Astrocyte of the spinal cord (primary cell): ENCODE data around the gene LHX6.

Experiments used
- DNase-seq: peaks from one replicate; pipeline ENCODE4 v3.0.0; 2011; ENCODE audit warnings: low read depth, low spot score
- H3K4me3 ChIP-seq: 2 replicates; pipeline ENCODE4 v1.5.1; 2011; ENCODE audit warnings: low read depth, mild to moderate bottlenecking, low read length, moderate library complexity
- CTCF ChIP-seq: IDR thresholded peaks from 2 replicates; pipeline ENCODE4 v1.5.1; 2012; ENCODE audit warnings: low read depth, mild to moderate bottlenecking, low read length, inconsistent platforms
- in situ Hi-C: cut with HindIII; loops from 2 replicates; pipeline ENCODE4 v1.10.0; 2017; ENCODE audit warnings: low sequenced_read_pairs

LHX6 gene

GRCh38 chr9:122254761-122255160 is 26.0 kb upstream of the LHX6 start:
- H3K4me3 ChIP-seq, result no peak overlapping the region
- DNase-seq, result no peak
- in situ Hi-C loops, result no loop called here
- no peak for TF ChIP-seq CTCF

- no peak for DNase-seq
- H3K4me3 ChIP-seq, result no peak overlapping the region
- in situ Hi-C loops, result no loop called here
- no peak for TF ChIP-seq CTCF
These were observed 24.0 kb upstream of the LHX6 start for GRCh38 chr9:122252796-122253195.

GRCh38 chr9:122251351-122251750 is 22.6 kb upstream of the LHX6 start:
- no peak overlapping the region for H3K4me3 ChIP-seq
- in situ Hi-C loops, result no loop called here
- DNase-seq, result no peak
- no peak for TF ChIP-seq CTCF

- no peak overlapping the region for H3K4me3 ChIP-seq
- no peak for TF ChIP-seq CTCF
- in situ Hi-C loops, result no loop called here
- DNase-seq, result no peak
These were observed 19.7 kb upstream of the LHX6 start for GRCh38 chr9:122248448-122248865.

- TF ChIP-seq CTCF, result no peak
- no peak overlapping the region for H3K4me3 ChIP-seq
- no peak for DNase-seq
- in situ Hi-C loops, result no loop called here
These were observed 17.9 kb upstream of the LHX6 start for GRCh38 chr9:122246666-122247065.

GRCh38 chr9:122244349-122244748 is 15.6 kb upstream of the LHX6 start:
- no peak for DNase-seq
- no peak for TF ChIP-seq CTCF
- in situ Hi-C loops, result no loop called here
- H3K4me3 ChIP-seq, result no peak overlapping the region

GRCh38 chr9:122239722-122240121 is 11.0 kb upstream of the LHX6 start:
- in situ Hi-C loops, result no loop called here
- H3K4me3 ChIP-seq, result no peak overlapping the region
- no peak for TF ChIP-seq CTCF
- DNase-seq, result no peak
